Keratinocyte (primary cell): ENCODE measurements around the gene WWC2. TPM values are rescaled to one million over a fixed set of nuclear protein-coding genes. Genes with fewer than 3 reads are reported as not detected.

Source experiments
- DNase-seq: peaks from one replicate; pipeline ENCODE4 v3.0.0-alpha.2; 2011; ENCODE audit warnings: low read depth, missing footprints, low spot score
- FAIRE-seq: peaks from 2 replicates; lab custom pipeline; 2011; peaks lifted over from hg19 to GRCh38; lab: Jason Lieb, UNC
- H2AFZ ChIP-seq: 2 replicates; pipeline ENCODE4 v1.6.0; 2012; ENCODE audit warnings: low read length, control low read depth, inconsistent platforms; ENCODE audit not compliant: control insufficient read depth
- H3K27ac ChIP-seq: 2 replicates; pipeline ENCODE4 v1.5.1; 2011; ENCODE audit warnings: low read length; ENCODE audit not compliant: control insufficient read depth, insufficient read depth
- H3K27me3 ChIP-seq: 3 replicates; pipeline ENCODE4 v1.6.0; 2011; ENCODE audit warnings: low read length; ENCODE audit not compliant: control insufficient read depth, insufficient read depth; ENCODE audit errors: extremely low read depth
- H3K36me3 ChIP-seq, 2 experiments: 2 replicates in 1 of 2; 3 replicates in 1 of 2; pipeline ENCODE4 v1.5.1; 2011; ENCODE audit warnings: low read length in 2 of 2, mild to moderate bottlenecking in 1 of 2; ENCODE audit not compliant: control insufficient read depth in 2 of 2, insufficient read depth in 2 of 2; ENCODE audit errors: extremely low read depth in 1 of 2
- H3K4me1 ChIP-seq: 3 replicates; pipeline ENCODE4 v1.5.1; 2011; ENCODE audit warnings: low read length; ENCODE audit not compliant: control insufficient read depth, insufficient read depth; ENCODE audit errors: extremely low read depth
- H3K4me2 ChIP-seq: 3 replicates; pipeline ENCODE4 v1.6.0; 2011; ENCODE audit warnings: low read depth, low read length; ENCODE audit not compliant: control insufficient read depth, insufficient read depth; ENCODE audit errors: extremely low read depth
- H3K4me3 ChIP-seq, 3 experiments: fragments of 200-600 bp in 1 of 3; sonication (generic) in 1 of 3; 2 replicates in 2 of 3; 3 replicates in 1 of 3; pipeline ENCODE4 v1.5.1; 2011 to 2016; ENCODE audit warnings: low read length in 3 of 3, mild to moderate bottlenecking in 3 of 3, control low read depth in 2 of 3, inconsistent platforms in 1 of 3, low read depth in 1 of 3, mixed read lengths in 1 of 3, mixed run types in 1 of 3, moderate library complexity in 1 of 3; ENCODE audit not compliant: control insufficient read depth in 2 of 3, insufficient read depth in 2 of 3; ENCODE audit errors: extremely low read depth in 1 of 3
- H3K79me2 ChIP-seq: 2 replicates; pipeline ENCODE4 v1.6.0; 2012; ENCODE audit warnings: low read length; ENCODE audit not compliant: control insufficient read depth, insufficient read depth
- H3K9ac ChIP-seq: 3 replicates; pipeline ENCODE4 v1.6.0; 2011; ENCODE audit warnings: low read length; ENCODE audit not compliant: control insufficient read depth, insufficient read depth; ENCODE audit errors: extremely low read depth
- H3K9me1 ChIP-seq: 3 replicates; pipeline ENCODE4 v1.6.0; 2011; ENCODE audit warnings: low read length; ENCODE audit not compliant: control insufficient read depth, insufficient read depth; ENCODE audit errors: extremely low read depth
- H3K9me3 ChIP-seq: 2 replicates; pipeline ENCODE4 v1.5.1; 2012; ENCODE audit warnings: low read depth, low read length; ENCODE audit not compliant: control insufficient read depth
- H4K20me1 ChIP-seq: 3 replicates; pipeline ENCODE4 v1.6.0; 2011; ENCODE audit warnings: low read length; ENCODE audit not compliant: control insufficient read depth, insufficient read depth; ENCODE audit errors: extremely low read depth
- EZH2 ChIP-seq: IDR thresholded peaks from one replicate; pipeline ENCODE4 v1.6.1; 2012; ENCODE audit warnings: inconsistent platforms, mild to moderate bottlenecking, low read length, moderate library complexity
- dilution Hi-C: fragments of 300-500 bp; cut with MboI; formaldehyde crosslinking; loops from one replicate; pipeline ENCODE4 v1.7.0; 2020; ENCODE audit warnings: low sequenced_read_pairs; ENCODE audit not compliant: extremely low pct_ligation_motif_present
- polyA plus RNA-seq, 5 experiments: library from polyadenylated mRNA; depleted of rRNA in 3 of 5; stranded (reverse) in 3 of 5; stranded (forward) in 1 of 5; unstranded in 1 of 5; fragments of >200 nt; gene quantifications; 1 replicate in 1 of 5; 2 replicates in 3 of 5; 3 replicates in 1 of 5; pipeline versions ENCODE4 v1.2.1 to v1.2.3, GENCODE V29; 2011 to 2012; ENCODE audit warnings: missing spikeins in 2 of 5, low read depth in 1 of 5, low replicate concordance in 1 of 5
- TF ChIP-seq, protein P1 (sequence below), 3 experiments: IDR thresholded peaks in 1 of 3; conservative IDR thresholded peaks in 1 of 3; optimal IDR thresholded peaks in 1 of 3; 2 replicates in 2 of 3; 3 replicates in 1 of 3; pipeline versions ENCODE3 to v1.5.1; 2011; ENCODE audit warnings: low read length in 3 of 3, mild to moderate bottlenecking in 3 of 3, moderate library complexity in 2 of 3, control low read depth in 1 of 3, inconsistent platforms in 1 of 3; ENCODE audit not compliant: insufficient read depth in 2 of 3; ENCODE audit errors: extremely low read depth in 1 of 3

WWC2 gene
- polyA plus RNA-seq, 1 donor (not counting 4 experiments of a cell fraction or from before 2014, with no cell fraction given) = 15.4 TPM

DNA sequence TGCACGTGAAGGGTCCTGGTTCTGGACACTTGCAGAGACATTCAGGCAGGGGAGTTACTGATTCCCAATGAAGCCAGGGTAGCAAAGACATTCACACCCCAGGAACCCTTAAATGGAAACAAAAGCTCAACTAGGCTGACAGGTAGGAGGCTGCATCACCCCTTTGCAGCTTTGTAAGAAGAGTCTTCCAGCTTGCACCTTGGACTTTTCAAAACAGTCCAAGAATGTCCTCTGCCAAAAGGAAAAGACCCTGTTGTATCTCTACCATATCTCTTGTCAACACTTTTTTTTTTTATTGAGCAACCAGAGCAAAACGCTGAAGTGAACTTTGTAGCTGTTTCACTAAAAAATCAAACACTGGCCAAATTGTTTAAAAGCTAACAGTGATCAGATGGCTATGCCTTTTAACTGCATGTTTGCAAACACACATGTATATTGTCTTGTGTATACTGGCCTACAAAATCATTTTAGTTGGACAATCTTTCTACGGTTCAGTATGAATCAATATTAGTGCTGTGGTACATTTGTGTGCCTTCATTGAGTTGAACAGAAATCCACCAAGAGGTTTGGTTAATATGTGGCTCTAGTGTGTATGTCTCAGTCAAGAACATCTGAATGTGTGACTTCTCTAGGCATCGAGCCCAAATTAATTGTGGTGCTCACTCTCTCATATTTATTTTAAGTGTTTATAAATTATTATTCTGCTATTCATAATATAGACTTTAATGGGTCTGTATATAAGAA, 18.5 kb upstream of the WWC2 start:
- no peak overlapping the region for H2AFZ ChIP-seq
- no peaks in the 10 kb centered on the region for H3K79me2 ChIP-seq
- H3K9me1 ChIP-seq = no peaks in the 10 kb centered on the region
- no peak overlapping the region for H3K4me3 ChIP-seq
- TF ChIP-seq, protein P1, sequence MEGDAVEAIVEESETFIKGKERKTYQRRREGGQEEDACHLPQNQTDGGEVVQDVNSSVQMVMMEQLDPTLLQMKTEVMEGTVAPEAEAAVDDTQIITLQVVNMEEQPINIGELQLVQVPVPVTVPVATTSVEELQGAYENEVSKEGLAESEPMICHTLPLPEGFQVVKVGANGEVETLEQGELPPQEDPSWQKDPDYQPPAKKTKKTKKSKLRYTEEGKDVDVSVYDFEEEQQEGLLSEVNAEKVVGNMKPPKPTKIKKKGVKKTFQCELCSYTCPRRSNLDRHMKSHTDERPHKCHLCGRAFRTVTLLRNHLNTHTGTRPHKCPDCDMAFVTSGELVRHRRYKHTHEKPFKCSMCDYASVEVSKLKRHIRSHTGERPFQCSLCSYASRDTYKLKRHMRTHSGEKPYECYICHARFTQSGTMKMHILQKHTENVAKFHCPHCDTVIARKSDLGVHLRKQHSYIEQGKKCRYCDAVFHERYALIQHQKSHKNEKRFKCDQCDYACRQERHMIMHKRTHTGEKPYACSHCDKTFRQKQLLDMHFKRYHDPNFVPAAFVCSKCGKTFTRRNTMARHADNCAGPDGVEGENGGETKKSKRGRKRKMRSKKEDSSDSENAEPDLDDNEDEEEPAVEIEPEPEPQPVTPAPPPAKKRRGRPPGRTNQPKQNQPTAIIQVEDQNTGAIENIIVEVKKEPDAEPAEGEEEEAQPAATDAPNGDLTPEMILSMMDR (optimal IDR thresholded peaks at IDR 0.05 in 1 of 3, IDR thresholded peaks at IDR 0.05 in 1 of 3, conservative IDR thresholded peaks at IDR 0.05 in 1 of 3; ENCODE audit: extremely low read depth in 1 of 3, insufficient read depth in 2 of 3, low read length in 3 of 3) = no peak
- H3K27ac ChIP-seq = no peak overlapping the region
- DNase-seq (no peak), FAIRE-seq (no peak)
- no peaks in the 10 kb centered on the region for H4K20me1 ChIP-seq
- no peaks in the 10 kb centered on the region for H3K9me3 ChIP-seq
- H3K36me3 ChIP-seq = no peaks in the 10 kb centered on the region
- H3K9ac ChIP-seq = no peak overlapping the region
- no peaks in the 10 kb centered on the region for H3K4me1 ChIP-seq
- no peak overlapping the region for H3K4me2 ChIP-seq
- no peaks in the 10 kb centered on the region for H3K27me3 ChIP-seq
- dilution Hi-C loops = no loop called here

DNA sequence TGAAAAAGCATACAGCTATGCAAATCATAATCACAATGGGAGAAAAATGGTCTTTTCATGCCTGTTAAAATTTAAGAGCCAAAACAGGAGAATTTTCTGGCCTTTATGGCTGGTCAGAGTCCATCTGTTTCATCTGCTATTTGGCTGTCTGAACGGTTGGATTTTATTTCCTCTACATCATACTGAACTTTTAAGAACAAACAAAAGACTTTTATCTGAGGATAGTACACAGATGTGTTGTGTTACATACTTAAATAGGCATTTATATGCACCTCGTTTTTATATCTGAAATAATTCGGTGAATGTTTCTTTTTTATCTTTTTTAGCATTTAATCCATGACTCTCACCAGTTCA, 18.0 kb upstream of the WWC2 start:
- Histone ChIP-seq H3K4me1 (no peaks in the 10 kb centered on the region), H3K4me3 (no peak overlapping the region), H3K4me2 (no peak overlapping the region), H3K27ac (no peak overlapping the region), H3K27me3 (no peaks in the 10 kb centered on the region), H3K36me3 (no peaks in the 10 kb centered on the region), H3K79me2 (no peaks in the 10 kb centered on the region), H3K9me3 (no peaks in the 10 kb centered on the region), H3K9ac (no peak overlapping the region), H4K20me1 (no peaks in the 10 kb centered on the region), H3K9me1 (no peaks in the 10 kb centered on the region), H2AFZ (no peak overlapping the region)
- DNase-seq (no peak), FAIRE-seq (no peak)
- TF ChIP-seq, protein P1 (optimal IDR thresholded peaks at IDR 0.05 in 1 of 3, IDR thresholded peaks at IDR 0.05 in 1 of 3, conservative IDR thresholded peaks at IDR 0.05 in 1 of 3; ENCODE audit: extremely low read depth in 1 of 3, insufficient read depth in 2 of 3, low read length in 3 of 3) = no peak
- no peak for TF ChIP-seq EZH2
- dilution Hi-C loops = no loop called here
